K562 (cell line): ENCODE results near the gene NRXN3. TPM values are rescaled to one million over a fixed set of nuclear protein-coding genes. Genes with fewer than 3 reads are reported as not detected.

Experiments used
- ATAC-seq: fragments of 200-7000 bp; cut with Tn5 transposase; 3 replicates; pipeline ENCODE4 v1.9.1; 2020; ENCODE audit warnings: moderate library complexity
- BruUV-seq: library from RNA; stranded (reverse); fragments of 400-500 nt; replicated peaks from 2 replicates; lab custom pipeline; 2021; lab: Mats Ljungman, UMichigan
- CTCF ChIA-PET: fragments of 300-600 bp; formaldehyde crosslinking; extraction: SDS; loops from one replicate; lab custom pipeline; 2021; ENCODE audit warnings: low intra/inter-chr PET ratio; lab: Yijun Ruan, JAX
- POLR2A ChIA-PET: fragments of 300-600, 350-650 bp; sonication (Branson Sonifier 250); formaldehyde crosslinking; extraction: SDS; loops from one replicate; lab custom pipeline; 2021; ENCODE audit warnings: antibody characterized with exemption, inconsistent platforms; lab: Yijun Ruan, JAX
- DNase-seq, 4 experiments: peaks; one replicate each; pipeline versions ENCODE4 v3.0.0 to v3.0.0-alpha.2; 2011 to 2018; ENCODE audit warnings: low spot score in 3 of 4, mixed read lengths in 3 of 4; ENCODE audit errors: extremely low read depth in 1 of 4
- FAIRE-seq: peaks from 2 replicates; lab custom pipeline; 2011; peaks lifted over from hg19 to GRCh38; lab: Jason Lieb, UNC
- H2AFZ ChIP-seq: 2 replicates; pipeline ENCODE4 v1.6.0; 2011; ENCODE audit warnings: low read depth, low read length, control low read depth, inconsistent platforms
- H3K27ac ChIP-seq: fragments of 200-600 bp; 3 replicates; pipeline ENCODE4 v1.8.0; 2011; ENCODE audit warnings: low read depth, mild to moderate bottlenecking, control low read depth, inconsistent platforms, low read length, moderate library complexity, mixed read lengths; ENCODE audit errors: extremely low read depth
- H3K27me3 ChIP-seq, 2 experiments: fragments of 300-600 bp in 1 of 2; 2 replicates in 1 of 2; 3 replicates in 1 of 2; pipeline versions ENCODE4 v1.6.0 to v1.8.0; 2011; ENCODE audit warnings: inconsistent platforms in 2 of 2, low read length in 2 of 2, mild to moderate bottlenecking in 1 of 2, mixed read lengths in 1 of 2, moderate library complexity in 1 of 2; ENCODE audit not compliant: control insufficient read depth in 2 of 2, insufficient read depth in 2 of 2
- H3K36me3 ChIP-seq: fragments of 300-600 bp; 3 replicates; pipeline ENCODE4 v1.8.0; 2011; ENCODE audit warnings: mild to moderate bottlenecking, low read length, inconsistent platforms; ENCODE audit not compliant: control insufficient read depth, insufficient read depth
- H3K4me1 ChIP-seq, 2 experiments: fragments of 200-600 bp in 1 of 2; replicated peaks in 1 of 2; 2 replicates in 1 of 2; 3 replicates in 1 of 2; pipeline versions ENCODE4 v1.5.1 to v1.8.0; 2011; ENCODE audit warnings: inconsistent platforms in 2 of 2, low read length in 2 of 2, mild to moderate bottlenecking in 1 of 2, mixed read lengths in 1 of 2, moderate library complexity in 1 of 2; ENCODE audit not compliant: control insufficient read depth in 2 of 2, insufficient read depth in 2 of 2
- H3K4me2 ChIP-seq: 2 replicates; pipeline ENCODE4 v1.6.1; 2011; ENCODE audit warnings: low read length, control low read depth, inconsistent platforms, mixed read lengths; ENCODE audit not compliant: insufficient read depth
- H3K4me3 ChIP-seq: fragments of 200-600 bp; sonication (generic), shearing (Covaris generic); 2 replicates; pipeline ENCODE4 v1.5.1; 2016; ENCODE audit warnings: control low read depth, inconsistent platforms
- H3K79me2 ChIP-seq: fragments of 200-600 bp; 3 replicates; pipeline ENCODE4 v1.8.0; 2011; ENCODE audit warnings: low read length, inconsistent platforms; ENCODE audit not compliant: control insufficient read depth, insufficient read depth
- H3K9ac ChIP-seq, 2 experiments: 2 replicates each; pipeline versions ENCODE4 v1.6.0 to v1.6.1; 2011; ENCODE audit warnings: low read depth in 2 of 2, low read length in 2 of 2, control low read depth in 1 of 2, inconsistent platforms in 1 of 2, mild to moderate bottlenecking in 1 of 2, mixed read lengths in 1 of 2; ENCODE audit not compliant: insufficient read depth in 1 of 2
- H3K9me1 ChIP-seq: one replicate; pipeline ENCODE4 v1.6.0; 2011; ENCODE audit warnings: inconsistent platforms, mild to moderate bottlenecking, low read length, moderate library complexity; ENCODE audit not compliant: control insufficient read depth, insufficient read depth
- H3K9me3 ChIP-seq: replicated peaks from 2 replicates; pipeline ENCODE4 v1.5.1; 2011; ENCODE audit warnings: low read depth, low read length, inconsistent platforms; ENCODE audit not compliant: control insufficient read depth, insufficient read depth
- H4K20me1 ChIP-seq: replicated peaks from 2 replicates; pipeline ENCODE4 v1.6.1; 2011; ENCODE audit warnings: low read length, inconsistent platforms, mixed read lengths; ENCODE audit not compliant: control insufficient read depth, insufficient read depth
- CHD1 ChIP-seq: fragments of 200-600 bp; sonication (generic); IDR thresholded peaks from one replicate; pipeline ENCODE4 v1.6.1; 2012; ENCODE audit warnings: mild to moderate bottlenecking, moderate library complexity, low read length, inconsistent platforms
- KDM4B ChIP-seq, 2 experiments: fragments of 450-650 bp in 1 of 2; sonication (generic) in 1 of 2; IDR thresholded peaks; 2 replicates each; pipeline ENCODE4 v1.6.1; 2016 to 2017; ENCODE audit warnings: borderline replicate concordance in 2 of 2, antibody characterized with exemption in 1 of 2, low read depth in 1 of 2, mild to moderate bottlenecking in 1 of 2
- POLR2G ChIP-seq: fragments of 200-400 bp; formaldehyde crosslinking; IDR thresholded peaks from 2 replicates; pipeline ENCODE4 v1.6.1; 2017; ENCODE audit warnings: low read depth, mild to moderate bottlenecking, antibody characterized with exemption, low read length, moderate library complexity
- POLR2H ChIP-seq: IDR thresholded peaks from 2 replicates; pipeline ENCODE4 v1.6.1; 2016; ENCODE audit warnings: missing genetic modification characterization, low read depth, mild to moderate bottlenecking, control low read depth, missing compliant biosample characterization, moderate library complexity
- SMC3 ChIP-seq: conservative IDR thresholded peaks from 2 replicates; pipeline ENCODE4 v1.6.1; 2011; ENCODE audit warnings: low read depth, low read length, improper control_type of control experiment; ENCODE audit not compliant: insufficient read depth
- U2AF2 ChIP-seq: fragments of 200-400 bp; formaldehyde crosslinking; optimal IDR thresholded peaks from 2 replicates; pipeline ENCODE3; 2017; ENCODE audit warnings: low read depth, mild to moderate bottlenecking, low read length
- WGBS: fragments of 100-300 bp; shearing (Covaris generic); methylation state at CpG from one replicate; pipeline ENCODE4 v1.1.6; 2016; ENCODE audit warnings: low coverage, mixed read lengths; ENCODE audit not compliant: insufficient coverage; ENCODE audit errors: missing lambda C conversion rate; 5-methylcytosine and 5-hydroxymethylcytosine counted together
- in situ Hi-C: fragments of 300-500 bp; cut with MboI; formaldehyde crosslinking; loops from 4 replicates; pipeline ENCODE4 v1.15.0; 2018; ENCODE audit warnings: inconsistent platforms, mixed read lengths
- intact Hi-C: fragments of 100-400 bp; cut with micrococcal nuclease; formaldehyde crosslinking; loops from 2 replicates; pipeline ENCODE4 v1.14.2; 2022
- polyA plus RNA-seq, 8 experiments: library from polyadenylated mRNA; depleted of rRNA in 4 of 8; stranded (reverse) in 5 of 8; unstranded in 3 of 8; fragments of >200 nt; fragmentation: Nextera tagmentation in 2 of 8; fragmentation: Illumina TruSeq in 1 of 8; extraction: Ambion mirVana in 2 of 8; extraction: Trizol in 1 of 8; gene quantifications; 2 replicates each; pipeline versions ENCODE4 v1.2.1 to v1.2.3, GENCODE V29; 2011 to 2014; ENCODE audit warnings: inconsistent platforms in 1 of 8, missing spikeins in 1 of 8
- total RNA-seq, 7 experiments: library from RNA; depleted of rRNA in 6 of 7; stranded (reverse); fragments of >200 nt in 6 of 7; fragmentation: Illumina TruSeq in 2 of 7; extraction: Trizol in 2 of 7; gene quantifications; 2 replicates each; pipeline versions ENCODE4 v1.2.1 to v1.2.3, GENCODE V29; 2011 to 2021; ENCODE audit warnings: low replicate concordance in 1 of 7
- TF ChIP-seq, protein P1 (sequence below): fragments of 250-450 bp; sonication (Bioruptor Pico); IDR thresholded peaks from 2 replicates; pipeline ENCODE4 v1.8.0; 2021; ENCODE audit warnings: moderate library complexity, mild to moderate bottlenecking, inconsistent platforms
- TF ChIP-seq, protein P2 (sequence below): sonication (generic); formaldehyde crosslinking; IDR thresholded peaks from 2 replicates; pipeline ENCODE4 v1.8.1; 2022; ENCODE audit warnings: missing genetic modification reagents

Gene NRXN3
- total and polyA plus RNA-seq, 9 of the 15 experiments (the other 6 are each of a cell fraction or from before 2014, with no cell fraction given), result 0.09 TPM; not detected in 8

- POLR2A ChIA-PET, result no interaction called here
- BruUV-seq, result no TSS peak
- Histone ChIP-seq H3K27ac (no peak overlapping the region), H3K4me3 (no peak overlapping the region), H3K9me1 (no peaks in the 10 kb centered on the region), H3K4me1 (no peaks in the 10 kb centered on the region), H3K4me2 (no peak overlapping the region), H3K27me3 (peaks cover 4 to 19% of the 10 kb centered on the region in 2 experiments; a peak in 3 of 5 replicates), H3K36me3 (no peaks in the 10 kb centered on the region), H4K20me1 (no peaks in the 10 kb centered on the region), H3K9ac (no peak overlapping the region), H3K9me3 (no peaks in the 10 kb centered on the region), H2AFZ (no peak overlapping the region), H3K79me2 (no peaks in the 10 kb centered on the region)
- intact Hi-C loops, result no loop called here
- FAIRE-seq (no peak), ATAC-seq (no peak), DNase-seq (no peak)
- 3% methylated on average over 6 of the region's 7 CpGs for WGBS
- TF ChIP-seq POLR2H (tag), result no peak
- TF ChIP-seq SMC3, result no peak
- TF ChIP-seq POLR2G, result no peak
- TF ChIP-seq U2AF2, result no peak
- TF ChIP-seq KDM4B (IDR thresholded peaks at IDR 0.05; ENCODE audit: borderline replicate concordance in 2 of 2, low read depth in 1 of 2), result no peak
- no peak for TF ChIP-seq CHD1
- TF ChIP-seq, protein P1, sequence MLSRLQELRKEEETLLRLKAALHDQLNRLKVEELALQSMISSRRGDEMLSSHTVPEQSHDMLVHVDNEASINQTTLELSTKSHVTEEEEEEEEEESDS (CRISPR knock-in tag), result no peak
- TF ChIP-seq, protein P2, sequence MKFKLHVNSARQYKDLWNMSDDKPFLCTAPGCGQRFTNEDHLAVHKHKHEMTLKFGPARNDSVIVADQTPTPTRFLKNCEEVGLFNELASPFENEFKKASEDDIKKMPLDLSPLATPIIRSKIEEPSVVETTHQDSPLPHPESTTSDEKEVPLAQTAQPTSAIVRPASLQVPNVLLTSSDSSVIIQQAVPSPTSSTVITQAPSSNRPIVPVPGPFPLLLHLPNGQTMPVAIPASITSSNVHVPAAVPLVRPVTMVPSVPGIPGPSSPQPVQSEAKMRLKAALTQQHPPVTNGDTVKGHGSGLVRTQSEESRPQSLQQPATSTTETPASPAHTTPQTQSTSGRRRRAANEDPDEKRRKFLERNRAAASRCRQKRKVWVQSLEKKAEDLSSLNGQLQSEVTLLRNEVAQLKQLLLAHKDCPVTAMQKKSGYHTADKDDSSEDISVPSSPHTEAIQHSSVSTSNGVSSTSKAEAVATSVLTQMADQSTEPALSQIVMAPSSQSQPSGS (CRISPR knock-in tag), result no peak
- CTCF ChIA-PET, result no interaction called here
- in situ Hi-C loops, result no loop called here
These were observed 2.3 kb downstream of the NRXN3 start for GRCh38 chr14:78172428-78172827.
